ENCODE data around the gene CCNL2.

DNA sequence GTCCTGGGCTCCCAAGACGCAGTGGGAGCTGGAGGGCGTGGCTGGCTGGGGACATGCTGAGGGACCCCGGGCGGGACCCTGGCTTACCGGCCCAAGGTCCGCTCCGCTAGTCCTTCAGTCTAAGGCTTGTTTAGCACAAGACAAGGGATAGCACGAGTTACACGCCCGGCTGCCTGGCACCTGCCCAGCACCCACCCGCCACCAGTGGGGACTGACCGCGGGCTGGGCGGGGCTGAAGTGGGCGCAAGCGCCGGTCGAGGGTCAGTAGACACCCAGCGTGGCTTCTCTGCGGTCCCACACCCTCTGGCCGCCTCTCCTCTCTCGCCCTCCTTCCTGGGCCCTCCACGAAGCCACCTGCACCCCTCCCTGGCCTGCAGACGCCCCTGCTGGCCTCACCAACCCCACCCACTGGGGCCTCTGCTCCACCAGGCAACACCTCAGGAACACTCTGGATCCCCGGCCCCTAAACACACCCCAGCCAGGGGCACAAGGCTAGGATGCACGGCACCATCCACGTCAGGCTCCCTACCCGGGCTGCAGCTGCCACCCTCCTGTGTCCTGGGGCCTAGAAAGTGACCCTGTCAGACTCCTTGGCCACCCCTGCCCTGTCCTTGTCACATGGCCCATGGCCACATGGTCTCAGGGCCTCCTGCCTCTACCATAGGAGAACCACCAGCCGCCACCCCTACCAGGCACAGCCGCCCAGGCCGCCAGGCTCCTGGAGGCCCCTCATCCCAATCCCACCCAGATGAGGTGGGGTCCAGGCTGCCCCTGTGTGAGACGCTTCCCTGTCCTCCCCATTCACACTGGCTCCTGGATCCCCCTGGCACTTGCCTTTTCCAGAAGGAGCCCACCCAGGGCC is 62.0 kb downstream of the CCNL2 start:
- no peak for TF ChIP-seq POLR2A (IDR thresholded peaks at IDR 0.05)
- TF ChIP-seq, protein P1, sequence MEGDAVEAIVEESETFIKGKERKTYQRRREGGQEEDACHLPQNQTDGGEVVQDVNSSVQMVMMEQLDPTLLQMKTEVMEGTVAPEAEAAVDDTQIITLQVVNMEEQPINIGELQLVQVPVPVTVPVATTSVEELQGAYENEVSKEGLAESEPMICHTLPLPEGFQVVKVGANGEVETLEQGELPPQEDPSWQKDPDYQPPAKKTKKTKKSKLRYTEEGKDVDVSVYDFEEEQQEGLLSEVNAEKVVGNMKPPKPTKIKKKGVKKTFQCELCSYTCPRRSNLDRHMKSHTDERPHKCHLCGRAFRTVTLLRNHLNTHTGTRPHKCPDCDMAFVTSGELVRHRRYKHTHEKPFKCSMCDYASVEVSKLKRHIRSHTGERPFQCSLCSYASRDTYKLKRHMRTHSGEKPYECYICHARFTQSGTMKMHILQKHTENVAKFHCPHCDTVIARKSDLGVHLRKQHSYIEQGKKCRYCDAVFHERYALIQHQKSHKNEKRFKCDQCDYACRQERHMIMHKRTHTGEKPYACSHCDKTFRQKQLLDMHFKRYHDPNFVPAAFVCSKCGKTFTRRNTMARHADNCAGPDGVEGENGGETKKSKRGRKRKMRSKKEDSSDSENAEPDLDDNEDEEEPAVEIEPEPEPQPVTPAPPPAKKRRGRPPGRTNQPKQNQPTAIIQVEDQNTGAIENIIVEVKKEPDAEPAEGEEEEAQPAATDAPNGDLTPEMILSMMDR (IDR thresholded peaks at IDR 0.05) = no peak

Measured in right lobe of liver (tissue), 4 donors.